Stimulated activated CD4-positive, alpha-beta T cell treated with anti-CD3 and anti-CD28 coated beads, Interleukin-15, amount 100 ng/mL, for 24 hours (primary cell): Measurements from ENCODE around the gene DPH2.

ENCODE experiments used
- DNase-seq: peaks from one replicate; pipeline ENCODE4 v3.0.0-alpha.2; 2020

Gene DPH2

DNA sequence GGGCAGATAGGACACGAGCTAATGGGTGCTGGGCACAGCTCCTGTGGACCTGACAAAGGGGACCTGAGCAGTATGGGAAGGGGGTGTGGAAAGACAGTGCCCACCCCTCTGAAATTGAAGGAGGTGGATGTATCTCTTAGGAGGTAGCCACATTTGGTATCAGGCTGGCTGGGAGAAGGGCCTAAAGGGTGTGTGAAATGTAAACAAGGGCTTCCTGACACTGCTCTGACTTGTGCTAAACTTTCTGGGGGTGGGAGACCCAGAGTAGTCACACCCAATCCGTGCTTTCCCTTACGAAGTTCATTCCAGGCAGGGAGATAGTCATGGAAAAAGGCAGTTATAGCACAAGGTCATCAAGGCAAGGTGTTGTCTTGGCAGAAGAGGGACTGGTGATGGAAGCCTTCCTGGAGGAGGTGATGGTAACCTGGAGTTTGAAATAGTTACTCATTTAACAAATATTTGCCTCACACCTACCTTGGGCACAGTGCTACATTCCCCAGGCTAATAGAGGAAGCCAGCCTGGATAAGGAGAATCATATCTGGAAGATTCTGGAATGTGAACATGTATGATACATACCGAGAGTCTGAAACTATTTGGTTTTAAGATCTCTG lies 16.3 kb downstream of the DPH2 start:
- DNase-seq, result no peak

DNA sequence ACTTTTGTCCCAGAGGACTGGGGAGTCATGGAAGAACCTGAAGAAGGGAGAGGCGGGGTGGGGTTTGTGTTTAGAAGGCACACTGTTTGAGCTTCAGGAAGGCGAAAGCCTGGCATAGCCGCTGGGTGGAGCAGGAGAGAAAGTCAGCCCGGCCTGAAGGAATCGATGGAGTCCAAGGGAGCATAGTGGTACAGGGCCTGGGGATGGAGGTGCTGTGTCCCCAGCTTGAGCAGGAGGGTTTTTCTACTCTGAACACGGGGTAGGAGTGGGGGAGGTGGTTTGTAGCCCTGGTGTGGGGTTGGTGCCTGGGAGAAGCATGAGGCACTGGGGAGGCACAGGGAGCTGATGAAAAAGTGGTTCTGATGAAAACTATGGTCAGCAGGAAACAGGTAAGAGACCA lies 16.9 kb downstream of the DPH2 start:
- DNase-seq, result no peak

DNA sequence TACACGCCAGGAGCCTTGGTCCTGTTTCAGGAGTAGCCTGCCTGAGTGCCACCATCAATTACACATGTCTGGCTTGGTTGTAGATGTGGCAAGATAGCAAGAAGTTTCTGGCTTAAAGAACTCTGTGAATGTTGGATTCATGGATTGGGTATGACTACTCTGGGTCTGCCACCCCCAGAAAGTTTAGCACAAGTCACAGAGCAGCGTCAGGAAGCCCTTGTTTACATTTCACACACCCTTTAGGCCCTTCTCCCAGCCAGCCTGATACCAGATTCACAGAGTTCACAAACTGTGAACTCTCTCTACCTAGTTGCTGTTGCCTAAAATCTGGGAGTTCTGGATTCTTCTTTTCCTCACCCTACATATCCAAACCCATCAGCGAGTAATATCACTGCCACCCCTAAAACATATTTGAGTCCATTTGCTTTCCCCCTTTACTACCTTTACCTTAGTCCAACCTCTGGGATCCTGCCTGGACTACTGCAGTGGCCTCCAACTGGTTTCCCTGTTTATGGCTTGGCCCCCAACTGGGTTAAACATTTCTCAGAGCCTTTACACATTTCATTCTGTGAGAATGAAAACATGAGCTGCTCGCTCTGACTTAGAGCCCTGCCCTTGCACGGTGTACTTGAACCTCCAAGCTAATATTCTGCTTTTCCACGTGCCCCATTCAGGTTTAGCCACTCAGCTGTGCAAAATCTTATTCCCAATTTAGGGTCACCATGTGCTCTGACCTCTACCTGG lies 17.5 kb downstream of the DPH2 start:
- no peak for DNase-seq

DNA sequence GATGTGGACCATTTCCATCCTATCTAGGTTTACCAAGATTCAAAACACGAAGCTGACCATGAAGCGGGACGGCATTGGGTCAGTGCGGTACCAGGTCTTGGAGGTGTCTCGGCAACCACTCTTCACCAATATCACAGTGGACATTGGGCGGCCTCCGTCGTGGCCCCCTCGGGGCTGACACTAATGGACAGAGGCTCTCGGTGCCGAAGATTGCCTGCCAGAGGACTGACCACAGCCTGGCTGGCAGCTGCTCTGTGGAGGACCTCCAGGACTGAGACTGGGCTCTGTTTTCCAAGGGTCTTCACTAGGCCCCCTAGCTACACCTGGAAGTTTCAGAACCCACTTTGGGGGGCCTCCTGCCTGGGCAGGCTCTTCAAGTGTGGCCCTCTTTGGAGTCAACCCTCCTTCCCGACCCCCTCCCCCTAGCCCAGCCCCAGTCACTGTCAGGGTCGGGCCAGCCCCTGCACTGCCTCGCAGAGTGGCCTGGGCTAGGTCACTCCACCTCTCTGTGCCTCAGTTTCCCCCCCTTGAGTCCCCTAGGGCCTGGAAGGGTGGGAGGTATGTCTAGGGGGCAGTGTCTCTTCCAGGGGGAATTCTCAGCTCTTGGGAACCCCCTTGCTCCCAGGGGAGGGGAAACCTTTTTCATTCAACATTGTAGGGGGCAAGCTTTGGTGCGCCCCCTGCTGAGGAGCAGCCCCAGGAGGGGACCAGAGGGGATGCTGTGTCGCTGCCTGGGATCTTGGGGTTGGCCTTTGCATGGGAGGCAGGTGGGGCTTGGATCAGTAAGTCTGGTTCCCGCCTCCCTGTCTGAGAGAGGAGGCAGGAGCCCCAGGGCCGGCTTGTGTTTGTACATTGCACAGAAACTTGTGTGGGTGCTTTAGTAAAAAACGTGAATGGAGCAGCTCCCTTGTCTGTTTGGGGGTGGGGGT lies 20.7 kb downstream of the DPH2 start:
- peak; percentile 26 for DNase-seq

DNA sequence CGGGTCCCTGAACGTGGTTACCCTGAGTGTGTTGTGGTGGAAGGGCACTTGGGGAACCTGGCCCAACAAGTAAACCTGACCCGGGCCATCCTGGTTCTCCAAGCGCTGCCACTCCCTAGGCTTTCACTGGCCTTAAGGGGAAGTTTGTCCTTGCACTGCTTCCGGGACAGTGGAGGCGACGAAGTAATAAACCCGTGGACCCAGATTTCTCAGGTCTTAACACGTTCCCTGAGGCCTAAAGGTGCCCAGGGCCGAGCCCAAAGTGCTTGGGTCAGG lies 21.3 kb downstream of the DPH2 start:
- no peak for DNase-seq

DNA sequence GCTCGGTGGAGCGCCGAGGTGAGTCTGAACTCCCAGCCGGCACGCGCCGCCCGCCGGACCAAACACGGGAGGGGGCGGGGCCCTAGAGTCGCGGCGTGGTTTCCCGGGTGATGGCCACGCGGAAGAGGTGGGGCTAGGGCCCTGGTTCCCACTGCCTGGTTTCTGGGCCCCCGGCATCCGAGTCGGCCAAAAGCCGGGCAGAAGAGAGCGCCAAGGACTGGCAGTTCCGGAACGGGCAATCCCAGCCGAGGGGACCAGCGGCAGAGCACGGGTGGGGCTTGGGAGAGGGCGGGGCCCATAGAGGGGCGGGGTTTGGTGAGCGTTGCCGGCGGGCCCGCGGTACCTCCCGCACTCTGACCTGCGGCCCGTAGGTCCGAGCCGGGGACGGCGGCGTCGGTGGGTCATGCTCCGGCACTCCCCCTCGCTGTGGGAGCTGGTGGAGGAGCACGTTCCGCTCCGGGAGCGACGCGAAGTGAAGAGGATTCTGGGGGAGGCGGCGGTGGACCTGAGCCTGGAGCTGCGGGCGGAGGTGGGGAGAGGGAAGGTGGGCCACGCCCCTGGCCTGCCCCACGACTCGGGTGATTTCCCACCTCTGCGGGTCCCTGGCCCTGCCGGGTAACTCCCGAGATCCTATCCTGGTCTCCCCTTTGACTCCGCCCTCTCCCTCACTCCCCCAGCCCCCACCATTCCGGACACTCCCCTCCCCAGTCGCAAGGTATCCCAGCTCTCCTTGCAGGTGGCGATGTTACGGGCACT lies 21.8 kb downstream of the DPH2 start, which contains the start of gene CCDC24:
Gene CCDC24, plus strand, starts transcription at position 124 of the 756 bp plus-strand sequence. Its CDS starts 280 bp downstream, at position 404.
- peak; percentile 88 for DNase-seq

DNA sequence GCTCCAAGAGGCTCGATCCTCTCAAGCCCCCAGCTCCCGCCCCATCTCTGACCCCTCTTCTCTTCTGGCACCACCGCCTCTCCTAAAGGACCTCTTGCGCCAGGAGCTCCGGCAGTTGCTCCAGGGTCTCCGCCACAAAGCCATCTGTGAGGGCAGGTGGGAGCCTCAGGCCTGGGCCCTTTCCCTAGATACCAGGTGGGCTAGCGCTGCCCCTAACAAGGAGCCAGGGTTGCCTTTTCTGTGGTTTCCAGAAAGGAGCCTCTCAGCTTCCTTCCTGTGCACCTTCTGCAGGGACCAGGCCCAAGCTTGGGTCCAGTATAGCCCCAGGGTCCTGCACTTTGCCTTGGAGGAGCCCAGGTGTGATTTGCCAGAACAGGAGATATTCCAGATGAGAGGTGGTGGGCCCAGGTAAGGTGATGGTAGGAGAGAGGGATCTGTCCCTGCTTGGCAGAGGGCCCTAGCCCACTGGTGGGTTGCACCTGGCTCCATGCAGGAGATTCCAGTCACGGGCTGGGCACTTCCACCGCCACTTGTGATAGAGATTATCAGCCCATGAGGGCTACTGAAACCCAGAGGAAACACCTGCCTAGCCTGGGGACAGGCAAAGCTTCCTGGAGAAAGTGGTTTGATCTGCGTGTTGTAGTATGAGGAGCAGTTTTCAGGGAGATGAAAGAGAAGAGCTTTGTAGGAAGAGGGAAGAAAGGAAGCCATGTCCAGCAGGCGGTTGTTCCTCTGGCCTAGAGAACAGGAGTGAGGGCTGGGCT lies 22.6 kb downstream of the DPH2 start:
- no peak for DNase-seq

DNA sequence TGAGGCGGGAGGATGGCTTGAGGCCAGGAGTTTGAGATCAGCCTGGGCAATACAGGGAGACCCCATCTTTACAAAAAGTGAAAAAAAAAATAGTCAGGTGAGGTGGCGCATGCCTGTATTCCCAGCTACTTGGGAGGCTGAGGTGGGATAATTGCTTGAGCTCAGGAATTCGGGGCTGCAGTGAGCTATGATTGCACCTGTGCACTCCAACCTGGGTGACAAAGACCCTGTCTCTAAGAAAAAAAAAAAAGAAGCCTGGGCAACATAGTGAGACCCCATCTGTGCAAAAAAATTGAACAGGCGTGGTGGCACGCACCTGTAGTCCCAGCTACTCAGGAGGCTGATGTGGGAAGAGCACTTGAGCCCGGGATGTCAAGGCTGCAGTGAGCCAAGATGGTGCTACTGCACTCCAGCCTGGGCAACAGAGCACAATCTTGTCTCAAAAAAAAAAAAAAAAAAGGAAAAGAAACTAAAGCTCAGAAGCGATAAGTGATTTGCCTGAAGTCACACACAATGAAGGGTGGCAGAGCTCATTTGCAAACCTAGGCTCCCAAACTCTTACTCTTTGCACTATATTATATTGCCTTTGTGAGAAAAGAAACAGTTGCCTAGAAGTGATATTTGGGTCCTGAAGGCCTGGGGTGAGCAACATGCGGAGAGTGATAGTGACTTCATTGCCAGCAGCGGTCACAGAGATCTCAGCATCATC lies 23.6 kb downstream of the DPH2 start:
- no peak for DNase-seq

DNA sequence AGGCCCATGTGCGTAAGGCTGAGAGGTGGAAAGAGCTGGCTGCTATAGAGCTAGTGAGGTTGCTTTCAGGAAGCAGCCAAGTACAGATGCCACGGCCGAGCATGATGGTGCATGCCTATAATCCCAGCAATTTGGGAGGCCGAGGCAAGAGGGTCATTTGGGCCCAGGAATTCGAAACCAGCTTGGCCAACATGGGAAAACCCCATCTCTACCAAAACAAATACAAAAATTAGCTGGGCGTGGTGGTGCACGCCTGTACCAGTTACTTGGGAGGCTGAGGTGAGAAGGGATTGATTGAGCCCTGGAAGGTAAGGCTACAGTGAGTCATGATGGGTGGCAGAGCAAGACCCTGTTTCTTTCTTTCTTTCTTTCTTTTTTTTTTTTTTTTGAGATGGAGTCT lies 24.3 kb downstream of the DPH2 start:
- DNase-seq, result no peak

DNA sequence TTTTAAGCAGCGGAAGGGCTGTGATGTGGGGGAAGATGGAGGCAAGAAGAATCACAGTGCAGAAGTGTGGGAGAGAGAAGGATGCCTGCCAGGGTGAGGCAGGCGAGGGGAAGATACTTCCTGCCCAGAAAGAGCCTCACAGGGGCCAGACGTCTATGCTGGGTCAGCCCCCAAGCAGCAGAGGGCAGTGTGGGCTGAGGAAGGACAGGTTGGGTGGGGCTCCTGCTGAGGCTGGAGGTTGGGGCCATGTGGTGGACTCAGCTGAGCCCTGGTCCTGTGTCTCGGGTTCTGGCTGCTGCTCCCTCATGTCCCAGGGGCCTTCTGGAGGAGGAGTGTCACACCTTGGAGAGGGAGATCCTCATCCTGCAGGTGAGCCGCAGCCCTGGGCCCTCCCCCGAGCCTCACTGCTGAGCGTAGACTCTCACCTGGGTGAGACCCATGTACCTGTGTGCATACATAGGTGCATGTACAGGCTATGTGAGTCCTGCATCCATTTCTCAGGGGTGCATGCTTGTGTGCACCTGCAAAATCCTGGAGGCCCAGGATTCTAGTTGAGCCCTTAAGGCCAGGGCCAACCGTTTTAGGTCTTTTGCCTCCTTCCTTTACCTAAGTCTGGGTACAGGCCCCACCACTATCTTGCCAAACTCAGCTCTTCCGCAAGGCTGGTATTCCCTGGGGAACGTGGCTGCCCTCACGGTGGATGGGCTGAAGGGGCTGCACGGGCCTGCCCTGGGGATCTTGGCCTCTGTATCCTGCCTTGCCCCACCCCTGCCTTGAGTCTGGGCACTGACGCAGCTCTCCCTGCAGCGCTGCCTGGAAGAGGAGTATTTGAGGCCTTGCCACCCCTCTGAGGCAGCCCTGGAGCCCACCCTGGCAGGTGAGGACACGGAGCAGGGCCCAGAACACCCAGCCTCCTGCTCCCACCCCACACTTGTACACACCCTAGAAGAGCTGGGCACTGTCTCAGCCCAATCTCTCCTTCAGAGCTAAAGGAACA lies 25.3 kb downstream of the DPH2 start:
- peak; percentile 28 for DNase-seq

DNA sequence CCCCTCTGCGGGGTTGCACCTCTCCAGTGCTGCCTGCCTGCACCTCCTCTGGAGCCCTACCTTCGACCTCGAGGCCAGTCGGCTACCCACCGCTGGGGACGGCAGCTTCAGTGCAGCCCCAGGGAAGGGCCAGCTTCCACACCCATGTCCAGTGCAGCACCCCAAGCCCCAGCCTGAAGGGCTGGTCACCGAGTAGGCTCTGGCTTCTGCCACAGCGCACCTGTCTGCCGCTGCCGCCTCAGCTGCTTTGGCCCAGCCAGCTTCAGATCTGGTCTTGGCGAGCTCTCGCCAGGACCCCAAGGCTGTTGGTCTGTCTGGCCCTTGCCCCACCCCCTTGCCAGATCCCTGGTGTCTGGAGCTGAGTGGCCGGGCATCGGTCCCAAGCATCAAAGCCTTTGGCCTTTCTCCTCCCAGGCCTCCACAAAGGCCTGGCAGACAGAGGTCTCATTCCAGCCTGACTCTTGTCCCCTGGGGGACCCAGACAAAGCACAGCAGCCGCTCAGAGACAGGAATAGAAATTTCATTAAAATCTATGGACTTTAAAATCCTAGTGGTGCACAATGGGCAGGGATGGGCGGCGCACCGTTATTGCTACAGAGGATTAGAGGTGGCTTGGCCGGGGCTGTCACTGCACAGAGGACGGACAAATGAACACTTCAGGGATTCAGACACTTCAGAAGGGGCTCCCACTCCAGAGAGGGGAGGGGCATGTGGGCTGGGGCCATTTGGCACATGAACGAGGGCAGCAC lies 26.3 kb downstream of the DPH2 start:
- no peak for DNase-seq

DNA sequence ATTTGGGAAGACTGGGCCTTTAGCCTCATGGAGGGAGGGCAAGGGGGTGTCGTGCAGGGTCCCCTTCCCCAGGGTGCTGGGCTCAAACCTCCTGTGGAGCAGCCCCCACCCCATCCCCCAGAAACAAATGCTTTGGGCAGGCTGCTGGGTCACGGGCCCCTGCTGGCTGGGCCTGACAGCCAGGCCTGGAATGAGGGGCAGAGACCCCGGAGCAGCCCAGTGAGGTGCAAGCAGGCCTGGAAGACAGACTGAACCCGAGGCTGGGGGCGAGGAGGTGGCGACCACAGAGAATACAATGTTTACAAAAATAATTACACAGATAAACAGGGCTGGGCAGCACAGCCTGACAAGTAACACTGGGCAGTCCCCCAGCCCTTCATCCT lies 26.9 kb downstream of the DPH2 start:
- DNase-seq, result no peak

DNA sequence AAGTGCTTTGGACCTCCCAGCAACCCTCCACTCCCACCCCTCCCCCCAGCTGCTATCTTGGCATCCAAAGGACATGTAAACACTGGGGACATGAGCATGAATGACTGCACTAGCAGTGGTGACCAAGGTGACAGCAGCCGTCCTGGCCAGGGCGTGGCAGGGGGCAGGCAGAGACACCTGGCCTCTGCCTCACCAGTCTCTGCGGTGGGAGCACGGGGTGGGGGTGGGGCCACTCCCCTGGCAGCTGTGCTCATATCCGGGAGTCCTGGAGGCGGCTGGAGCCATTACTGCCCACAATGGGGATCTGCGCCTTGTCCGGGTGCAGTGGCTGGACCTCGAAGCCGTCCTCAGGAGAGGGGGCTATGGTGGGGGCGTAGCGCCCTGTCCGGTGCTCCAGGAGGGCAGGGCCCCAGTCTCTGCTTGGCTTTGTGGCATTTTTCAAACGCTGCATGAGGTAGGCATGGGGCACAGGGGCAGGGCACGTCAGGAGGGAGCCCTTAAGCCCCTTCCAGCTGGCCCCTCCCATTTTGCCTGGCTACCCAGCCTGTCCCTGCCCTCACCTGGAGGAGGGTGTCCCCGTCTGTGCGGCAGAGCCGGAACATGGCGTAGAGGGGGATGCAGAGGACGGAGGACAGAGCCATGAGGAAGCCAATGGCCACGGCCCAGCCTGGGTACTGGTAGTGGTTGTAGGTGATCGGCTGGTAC lies 27.6 kb downstream of the DPH2 start:
- no peak for DNase-seq

DNA sequence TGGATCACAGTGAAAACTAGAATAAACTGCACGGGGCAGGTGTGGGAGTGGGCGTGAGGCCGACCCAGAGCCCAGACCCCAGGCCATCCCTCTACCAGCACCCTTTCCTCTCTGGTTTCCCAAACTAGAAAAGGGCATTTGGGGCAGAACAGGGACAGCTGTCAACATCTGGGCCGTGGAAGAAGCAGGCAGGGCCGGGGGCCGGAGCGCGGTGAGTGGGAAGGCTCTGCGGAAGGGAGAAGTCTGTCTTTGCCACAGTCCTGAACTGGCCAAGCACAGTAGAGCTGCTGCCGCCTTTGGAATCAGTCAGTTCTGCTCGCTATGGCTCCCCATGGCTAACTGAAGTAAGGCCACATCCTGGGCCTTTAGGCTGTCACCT lies 28.2 kb downstream of the DPH2 start:
- no peak for DNase-seq

DNA sequence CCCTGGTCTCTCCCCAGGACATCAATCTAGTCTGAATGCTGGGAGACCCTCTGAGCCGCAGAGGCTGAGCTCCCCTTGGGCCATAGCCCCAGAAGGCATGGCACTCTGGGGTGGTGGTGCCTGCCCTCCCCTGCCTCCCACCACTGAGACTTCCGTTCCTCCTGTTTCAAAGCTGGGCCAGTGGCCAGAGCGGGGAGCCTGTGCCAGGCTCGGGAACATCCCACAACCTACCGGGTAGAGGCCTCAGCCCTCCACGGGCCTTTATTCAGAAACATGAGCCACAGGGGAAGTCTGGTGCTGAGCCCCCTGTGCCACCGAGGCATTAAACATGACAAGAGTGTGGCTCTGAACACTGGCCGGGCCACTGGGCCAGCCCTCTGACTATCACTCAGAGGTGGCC lies 29.6 kb downstream of the DPH2 start:
- DNase-seq, result no peak

DNA sequence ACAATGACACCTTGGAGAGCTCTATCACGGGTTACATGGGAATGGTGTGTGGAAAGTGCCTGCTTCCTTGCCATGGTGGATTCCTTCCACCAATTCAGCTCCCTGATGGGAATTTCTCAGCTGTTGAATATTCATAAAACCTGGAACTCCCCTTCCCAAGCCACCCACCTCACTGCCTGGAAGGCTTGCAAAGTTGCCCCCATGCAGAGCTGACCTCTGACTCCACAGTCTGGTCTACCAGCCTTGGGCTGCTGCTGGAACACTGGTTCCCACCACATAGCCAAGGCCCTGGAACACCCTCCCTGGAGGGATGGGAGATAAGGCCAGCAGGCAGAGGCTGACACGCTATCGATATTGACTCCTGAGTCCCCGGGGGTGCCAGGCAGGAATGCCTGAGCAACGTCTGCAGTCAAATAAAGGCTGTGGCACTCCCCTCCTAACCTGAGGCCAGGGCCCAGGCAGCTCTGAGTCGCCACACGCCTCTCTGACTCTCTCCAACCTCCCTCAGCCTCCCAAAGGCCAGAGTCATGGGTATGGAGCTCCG lies 30.4 kb downstream of the DPH2 start:
- DNase-seq, result no peak

DNA sequence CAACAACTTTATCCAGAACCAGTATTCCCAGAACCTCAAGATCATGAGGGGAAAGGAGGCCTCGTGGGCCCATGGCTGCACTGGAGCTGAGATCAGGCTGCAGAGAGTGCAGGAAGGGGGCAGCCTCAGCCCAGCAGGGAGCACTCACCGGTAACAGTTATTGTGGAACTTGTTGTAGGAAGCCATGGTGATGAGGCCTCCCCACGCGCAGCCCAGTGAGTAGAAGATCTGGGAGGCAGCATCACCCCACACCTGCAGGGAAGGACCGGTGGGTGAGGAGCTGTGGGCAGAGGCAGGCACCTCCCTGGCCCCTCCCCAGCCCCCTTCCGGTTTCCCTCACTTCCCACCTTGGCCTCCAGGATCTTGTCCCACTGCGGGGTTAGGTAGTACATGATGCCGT lies 32.4 kb downstream of the DPH2 start:
- DNase-seq, result no peak

DNA sequence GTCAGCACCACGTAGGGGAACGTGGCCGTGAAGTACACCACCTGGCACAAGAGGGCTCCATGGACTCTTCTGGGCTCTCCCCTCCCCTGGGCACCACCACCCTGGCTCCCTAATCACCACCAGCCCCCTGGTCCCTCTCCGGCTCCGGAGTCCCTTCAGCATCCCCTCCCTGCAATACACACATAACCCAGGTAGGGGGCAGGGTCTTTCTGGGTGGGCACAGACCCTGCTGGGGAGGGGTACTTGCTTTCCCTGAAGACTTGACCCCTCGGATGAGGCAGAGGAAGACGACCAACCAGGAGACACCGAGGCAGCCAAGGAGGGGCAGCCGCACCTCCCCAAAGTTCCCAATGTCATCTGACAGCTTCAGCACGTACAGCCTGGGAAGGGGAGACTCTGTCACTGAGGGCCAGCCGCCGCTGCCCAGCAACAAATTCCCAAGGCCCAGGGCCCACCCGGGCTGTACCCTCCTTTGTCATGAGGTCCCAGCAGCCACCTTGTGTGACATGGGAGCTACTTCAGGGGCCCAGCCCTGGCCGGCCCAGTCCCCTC lies 32.9 kb downstream of the DPH2 start:
- DNase-seq, result no peak
